Measurements from ENCODE around the gene FRMD4B. TPM values are rescaled to one million over a fixed set of nuclear protein-coding genes. Genes with fewer than 3 reads are reported as not detected.

FRMD4B gene
- total RNA-seq, 6 experiments from 2014 or later = 0.03 to 0.12 (median 0.07) TPM; not detected in 1

DNA sequence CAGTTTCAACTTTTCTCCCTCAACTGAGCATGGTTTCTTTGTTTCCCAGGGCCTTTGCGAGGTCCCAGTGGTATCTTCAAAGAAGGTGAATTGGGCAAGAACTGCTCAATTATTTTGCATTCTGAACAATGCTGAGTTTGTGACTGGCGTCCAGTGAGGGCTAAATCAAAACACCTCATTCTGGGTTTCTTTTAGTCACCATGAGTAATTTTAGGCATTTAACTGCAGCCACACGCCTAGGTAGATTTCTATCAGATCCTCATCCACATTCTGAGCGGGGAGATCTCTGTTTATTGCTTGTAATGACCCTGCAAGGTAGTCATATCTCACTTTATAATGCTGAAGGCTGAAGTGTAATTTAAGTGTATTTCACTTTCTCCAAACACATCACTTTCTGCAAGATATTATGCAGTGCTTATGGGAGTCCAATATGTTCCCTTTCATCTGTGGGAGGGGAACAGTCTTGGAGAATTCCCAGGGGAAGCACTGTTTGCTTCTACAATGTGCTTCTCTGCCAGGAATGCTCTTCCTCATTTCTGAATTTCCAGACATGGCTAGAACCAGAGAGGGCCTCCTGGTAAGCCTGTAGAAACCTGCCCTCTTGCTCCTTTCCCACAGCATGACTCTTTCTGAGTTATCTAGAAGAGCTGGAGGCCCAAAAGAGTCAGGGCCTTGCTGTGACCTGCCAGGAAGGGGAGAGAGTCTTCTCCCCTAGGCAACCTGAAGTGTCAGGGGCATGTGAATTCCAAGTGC is 91.7 kb downstream of the FRMD4B start:
- Mint-ChIP-seq H3K27me3 (ENCODE audit: insufficient read depth) (peaks cover 12% of the 10 kb centered on the region), H3K27ac (no peak overlapping the region), H3K4me1 (ENCODE audit: low read depth) (peaks cover 10% of the 10 kb centered on the region), H3K9me3 (no peaks in the 10 kb centered on the region), H3K36me3 (ENCODE audit: low read depth) (no peaks in the 10 kb centered on the region), H3K4me3 (no peak overlapping the region)
- TF ChIP-seq, protein P1, sequence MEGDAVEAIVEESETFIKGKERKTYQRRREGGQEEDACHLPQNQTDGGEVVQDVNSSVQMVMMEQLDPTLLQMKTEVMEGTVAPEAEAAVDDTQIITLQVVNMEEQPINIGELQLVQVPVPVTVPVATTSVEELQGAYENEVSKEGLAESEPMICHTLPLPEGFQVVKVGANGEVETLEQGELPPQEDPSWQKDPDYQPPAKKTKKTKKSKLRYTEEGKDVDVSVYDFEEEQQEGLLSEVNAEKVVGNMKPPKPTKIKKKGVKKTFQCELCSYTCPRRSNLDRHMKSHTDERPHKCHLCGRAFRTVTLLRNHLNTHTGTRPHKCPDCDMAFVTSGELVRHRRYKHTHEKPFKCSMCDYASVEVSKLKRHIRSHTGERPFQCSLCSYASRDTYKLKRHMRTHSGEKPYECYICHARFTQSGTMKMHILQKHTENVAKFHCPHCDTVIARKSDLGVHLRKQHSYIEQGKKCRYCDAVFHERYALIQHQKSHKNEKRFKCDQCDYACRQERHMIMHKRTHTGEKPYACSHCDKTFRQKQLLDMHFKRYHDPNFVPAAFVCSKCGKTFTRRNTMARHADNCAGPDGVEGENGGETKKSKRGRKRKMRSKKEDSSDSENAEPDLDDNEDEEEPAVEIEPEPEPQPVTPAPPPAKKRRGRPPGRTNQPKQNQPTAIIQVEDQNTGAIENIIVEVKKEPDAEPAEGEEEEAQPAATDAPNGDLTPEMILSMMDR (IDR thresholded peaks at IDR 0.05) = no peak
- no peak for DNase-seq

DNA sequence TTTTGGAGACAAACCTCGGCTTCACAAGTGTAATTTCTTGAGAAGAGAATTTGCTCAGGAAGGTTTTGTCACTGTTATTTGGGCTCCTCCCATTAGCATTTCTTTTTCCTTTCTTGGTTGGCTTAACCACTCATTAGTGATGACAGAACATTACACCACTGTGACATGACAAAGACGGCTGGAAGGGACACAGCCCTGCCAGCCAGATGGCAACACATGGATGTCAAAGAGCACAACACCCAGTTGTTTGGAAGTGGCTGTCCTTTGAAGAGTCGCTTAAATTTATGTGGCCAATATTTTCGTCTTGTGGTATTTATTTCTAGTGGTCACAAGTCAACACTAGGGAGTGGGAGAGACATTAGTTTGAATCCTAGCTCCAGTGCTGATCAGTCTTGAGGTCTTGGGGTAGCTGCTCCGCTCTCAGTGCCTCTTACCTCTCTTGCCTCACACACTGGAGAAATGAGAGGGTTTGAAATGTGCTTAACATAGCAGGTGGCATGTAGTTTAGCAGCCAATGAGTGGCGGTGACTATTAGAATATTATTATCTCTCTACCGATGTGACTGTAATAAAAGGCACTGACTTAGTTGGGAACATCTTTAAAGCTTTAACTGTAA is 92.8 kb downstream of the FRMD4B start:
- no peak overlapping the region for H3K4me3 Mint-ChIP-seq
- H3K27ac Mint-ChIP-seq = no peak overlapping the region
- H3K36me3 Mint-ChIP-seq (ENCODE audit: low read depth) = no peaks in the 10 kb centered on the region
- H3K9me3 Mint-ChIP-seq = no peaks in the 10 kb centered on the region
- DNase-seq = no peak
- peaks cover 20% of the 10 kb centered on the region for H3K4me1 Mint-ChIP-seq (ENCODE audit: low read depth)
- TF ChIP-seq, protein P1 (IDR thresholded peaks at IDR 0.05) = no peak
- peaks cover 15% of the 10 kb centered on the region for H3K27me3 Mint-ChIP-seq (ENCODE audit: insufficient read depth)

DNA sequence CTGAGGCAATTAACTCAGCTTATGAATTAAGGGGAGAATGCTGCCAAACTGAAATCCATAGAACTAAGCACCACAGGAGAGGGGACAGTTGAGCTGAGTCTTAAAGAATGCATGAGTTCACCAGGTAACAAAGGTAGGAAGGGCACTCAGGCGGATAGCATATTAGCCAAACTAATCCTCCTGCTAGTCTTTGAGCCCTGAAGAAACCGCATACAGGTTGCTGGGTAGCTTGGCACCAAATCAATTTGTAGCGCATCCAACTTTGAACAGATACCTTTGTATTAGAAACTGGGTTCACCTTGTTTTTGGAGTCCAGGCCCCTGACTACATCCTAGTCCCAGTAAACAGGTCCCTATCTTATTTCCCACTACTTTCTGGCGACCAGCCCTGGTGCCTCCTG is 93.7 kb downstream of the FRMD4B start:
- TF ChIP-seq, protein P1 (IDR thresholded peaks at IDR 0.05) = no peak
- Mint-ChIP-seq H3K4me3 (no peak overlapping the region), H3K4me1 (ENCODE audit: low read depth) (peaks cover 20% of the 10 kb centered on the region), H3K27ac (no peak overlapping the region), H3K9me3 (no peaks in the 10 kb centered on the region), H3K27me3 (ENCODE audit: insufficient read depth) (peaks cover 14% of the 10 kb centered on the region), H3K36me3 (ENCODE audit: low read depth) (no peaks in the 10 kb centered on the region)
- DNase-seq = no peak

DNA sequence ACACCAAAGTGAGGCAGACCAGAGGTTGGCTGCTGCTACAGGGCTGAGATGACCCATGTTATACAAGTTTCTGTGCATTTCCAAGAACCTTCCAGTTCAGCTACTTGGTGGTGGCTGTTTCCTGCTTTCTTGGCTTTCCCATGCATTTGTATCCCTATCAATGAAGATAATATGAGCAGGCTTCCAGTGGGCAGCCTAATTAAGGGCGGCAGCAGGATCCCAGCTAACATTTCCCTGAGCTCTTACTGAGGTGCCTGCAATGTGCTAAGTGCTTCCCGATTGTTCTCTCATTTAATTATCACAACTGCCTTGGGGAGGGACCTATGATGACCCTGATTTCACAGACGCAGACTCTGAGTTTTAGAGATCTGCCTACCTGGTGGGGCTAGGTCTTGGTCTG is 95.5 kb downstream of the FRMD4B start:
- TF ChIP-seq, protein P1 (IDR thresholded peaks at IDR 0.05) = no peak
- H3K27ac Mint-ChIP-seq = no peak overlapping the region

DNA sequence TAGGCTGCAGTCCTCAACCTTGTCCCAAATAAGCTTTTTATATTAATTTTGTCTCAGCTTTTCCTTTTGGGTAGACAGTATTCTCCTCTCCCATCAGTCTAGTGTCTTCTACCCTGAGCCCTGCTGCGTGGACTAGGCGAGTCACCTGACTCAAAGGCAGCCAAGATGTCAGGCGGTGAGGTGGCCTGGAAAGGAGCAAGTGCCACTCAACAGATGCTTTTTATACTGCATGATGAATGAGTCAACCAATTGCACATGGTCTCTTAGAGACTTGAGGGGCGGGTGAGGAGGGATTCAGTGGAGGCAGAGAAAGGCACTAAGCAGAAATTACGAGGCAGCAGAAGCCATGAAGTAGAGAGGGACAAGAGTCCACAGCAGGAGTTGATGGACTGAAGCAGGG is 95.9 kb downstream of the FRMD4B start:
- DNase-seq = no peak
- no peak overlapping the region for H3K4me3 Mint-ChIP-seq
- no peak overlapping the region for H3K27ac Mint-ChIP-seq
- TF ChIP-seq, protein P1 (IDR thresholded peaks at IDR 0.05) = no peak
- peaks cover 15% of the 10 kb centered on the region for H3K27me3 Mint-ChIP-seq (ENCODE audit: insufficient read depth)
- H3K4me1 Mint-ChIP-seq (ENCODE audit: low read depth) = peaks cover 20% of the 10 kb centered on the region
- H3K9me3 Mint-ChIP-seq = no peaks in the 10 kb centered on the region
- H3K36me3 Mint-ChIP-seq (ENCODE audit: low read depth) = no peaks in the 10 kb centered on the region

More for the DNA sequence above, 95.5 kb downstream of the FRMD4B start:
- Mint-ChIP-seq H3K4me3 (no peak overlapping the region), H3K4me1 (ENCODE audit: low read depth) (peaks cover 20% of the 10 kb centered on the region), H3K36me3 (ENCODE audit: low read depth) (no peaks in the 10 kb centered on the region), H3K9me3 (no peaks in the 10 kb centered on the region), H3K27me3 (ENCODE audit: insufficient read depth) (peaks cover 12% of the 10 kb centered on the region)
- no peak for DNase-seq
